Panc1 (cell line): Measurements from ENCODE around the gene USH2A. TPM values are rescaled to one million over a fixed set of nuclear protein-coding genes. Genes with fewer than 3 reads are reported as not detected.

ENCODE experiments used
- ATAC-seq: fragments of 200-7000 bp; cut with Tn5 transposase; 2 replicates; pipeline ENCODE4 v1.9.1; 2020; ENCODE audit warnings: mild to moderate bottlenecking, moderate library complexity
- BruUV-seq: library from RNA; stranded (reverse); fragments of 400-500 nt; replicated peaks from 2 replicates; lab custom pipeline; 2021; lab: Mats Ljungman, UMichigan
- CTCF ChIA-PET: fragments of 300-600 bp; sonication (Branson Sonifier 250); formaldehyde crosslinking; loops from one replicate; lab custom pipeline; 2022; ENCODE audit warnings: antibody characterized with exemption; lab: Charles Lee
- POLR2A ChIA-PET: fragments of 300-600 bp; sonication (Branson Sonifier 250); formaldehyde crosslinking; loops from one replicate; lab custom pipeline; 2022; ENCODE audit warnings: antibody characterized with exemption; lab: Charles Lee
- DNase-seq: peaks from one replicate; pipeline ENCODE4 v3.0.0-alpha.2; 2010; ENCODE audit warnings: low read depth, low spot score
- H3K27ac ChIP-seq: 2 replicates; pipeline ENCODE4 v1.5.1; 2011; ENCODE audit warnings: mild to moderate bottlenecking, low read length, inconsistent platforms
- H3K27me3 ChIP-seq: fragments of 200-500 bp; sonication (Bioruptor generic); 2 replicates; pipeline ENCODE4 v1.6.0; 2014; ENCODE audit warnings: low read length, inconsistent platforms; ENCODE audit not compliant: control insufficient read depth, insufficient read depth
- H3K36me3 ChIP-seq: fragments of 200-500 bp; sonication (Bioruptor generic); 2 replicates; pipeline ENCODE4 v1.5.1; 2014; ENCODE audit warnings: inconsistent platforms, mild to moderate bottlenecking, low read length, moderate library complexity; ENCODE audit not compliant: control insufficient read depth, insufficient read depth
- H3K4me1 ChIP-seq: 2 replicates; pipeline ENCODE4 v1.5.1; 2011; ENCODE audit warnings: inconsistent platforms, mild to moderate bottlenecking, low read length, moderate library complexity; ENCODE audit not compliant: control insufficient read depth, insufficient read depth
- H3K4me3 ChIP-seq, 2 experiments: 2 replicates each; pipeline ENCODE4 v1.5.1; 2011 to 2012; ENCODE audit warnings: low read depth in 2 of 2, low read length in 2 of 2, mild to moderate bottlenecking in 2 of 2, inconsistent platforms in 1 of 2, moderate library complexity in 1 of 2
- H3K9me3 ChIP-seq: fragments of 200-500 bp; sonication (Bioruptor generic); 2 replicates; pipeline ENCODE4 v1.5.1; 2014; ENCODE audit warnings: low read depth, mild to moderate bottlenecking, inconsistent platforms, low read length, moderate library complexity; ENCODE audit not compliant: control insufficient read depth, insufficient read depth
- POLR2AphosphoS5 ChIP-seq: IDR thresholded peaks from 2 replicates; pipeline ENCODE4 v1.6.1; 2012; ENCODE audit warnings: mild to moderate bottlenecking, low read depth, low read length, moderate library complexity
- REST ChIP-seq, 2 experiments: IDR thresholded peaks; 2 replicates each; pipeline ENCODE4 v1.6.1; 2011 to 2012; ENCODE audit warnings: low read depth in 2 of 2, control low read depth in 1 of 2, low read length in 1 of 2, mild to moderate bottlenecking in 1 of 2, moderate library complexity in 1 of 2; ENCODE audit not compliant: insufficient read depth in 1 of 2
- SIN3A ChIP-seq: IDR thresholded peaks from 2 replicates; pipeline ENCODE4 v1.6.1; 2012; ENCODE audit warnings: low read depth, mild to moderate bottlenecking, low read length, moderate library complexity, borderline replicate concordance; ENCODE audit not compliant: insufficient read depth
- TCF7L2 ChIP-seq: IDR thresholded peaks from 2 replicates; pipeline ENCODE4 v1.6.1; 2011; ENCODE audit warnings: mild to moderate bottlenecking, low read depth, low read length, inconsistent platforms
- in situ Hi-C: cut with HindIII; loops from 2 replicates; pipeline ENCODE4 v1.10.0; 2016; ENCODE audit warnings: low sequenced_read_pairs, low pct_unique_long_range_greater_than_20kb
- intact Hi-C: fragments of 100-400 bp; cut with micrococcal nuclease; formaldehyde crosslinking; loops from one replicate; pipeline ENCODE4 v1.10.0; 2022; ENCODE audit not compliant: unreplicated experiment
- total RNA-seq: library from RNA; stranded (reverse); gene quantifications from one replicate; pipeline ENCODE4 v1.2.1, GENCODE V29; 2021; ENCODE audit not compliant: unreplicated experiment
- TF ChIP-seq, protein P1 (sequence below): fragments of 450-650 bp; IDR thresholded peaks from 2 replicates; pipeline ENCODE4 v1.5.1; 2017; ENCODE audit warnings: mild to moderate bottlenecking

USH2A gene
- total RNA-seq, 1 experiment from 2014 or later: not detected

- intact Hi-C loops: no loop called here
- Histone ChIP-seq H3K9me3 (no peaks in the 10 kb centered on the region), H3K27ac (no peak overlapping the region), H3K27me3 (no peaks in the 10 kb centered on the region), H3K36me3 (no peaks in the 10 kb centered on the region), H3K4me3 (no peak overlapping the region), H3K4me1 (no peaks in the 10 kb centered on the region)
- CTCF ChIA-PET: no interaction called here
- no peak for TF ChIP-seq REST (IDR thresholded peaks at IDR 0.05; ENCODE audit: insufficient read depth in 1 of 2, low read depth in 2 of 2, low read length in 1 of 2)
- TF ChIP-seq, protein P1, sequence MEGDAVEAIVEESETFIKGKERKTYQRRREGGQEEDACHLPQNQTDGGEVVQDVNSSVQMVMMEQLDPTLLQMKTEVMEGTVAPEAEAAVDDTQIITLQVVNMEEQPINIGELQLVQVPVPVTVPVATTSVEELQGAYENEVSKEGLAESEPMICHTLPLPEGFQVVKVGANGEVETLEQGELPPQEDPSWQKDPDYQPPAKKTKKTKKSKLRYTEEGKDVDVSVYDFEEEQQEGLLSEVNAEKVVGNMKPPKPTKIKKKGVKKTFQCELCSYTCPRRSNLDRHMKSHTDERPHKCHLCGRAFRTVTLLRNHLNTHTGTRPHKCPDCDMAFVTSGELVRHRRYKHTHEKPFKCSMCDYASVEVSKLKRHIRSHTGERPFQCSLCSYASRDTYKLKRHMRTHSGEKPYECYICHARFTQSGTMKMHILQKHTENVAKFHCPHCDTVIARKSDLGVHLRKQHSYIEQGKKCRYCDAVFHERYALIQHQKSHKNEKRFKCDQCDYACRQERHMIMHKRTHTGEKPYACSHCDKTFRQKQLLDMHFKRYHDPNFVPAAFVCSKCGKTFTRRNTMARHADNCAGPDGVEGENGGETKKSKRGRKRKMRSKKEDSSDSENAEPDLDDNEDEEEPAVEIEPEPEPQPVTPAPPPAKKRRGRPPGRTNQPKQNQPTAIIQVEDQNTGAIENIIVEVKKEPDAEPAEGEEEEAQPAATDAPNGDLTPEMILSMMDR: no peak
- ATAC-seq (no peak), DNase-seq (no peak)
- in situ Hi-C loops: no loop called here
- POLR2A ChIA-PET: no interaction called here
- BruUV-seq: no TSS peak
Observed at GRCh38 chr1:216459651-216460207, 36.5 kb upstream of the USH2A start.

GRCh38 chr1:216458812-216459211 lies 35.6 kb upstream of the USH2A start:
- BruUV-seq: no TSS peak
- Histone ChIP-seq H3K9me3 (no peaks in the 10 kb centered on the region), H3K27ac (no peak overlapping the region), H3K4me1 (no peaks in the 10 kb centered on the region), H3K27me3 (no peaks in the 10 kb centered on the region), H3K4me3 (no peak overlapping the region), H3K36me3 (no peaks in the 10 kb centered on the region)
- intact Hi-C loops (no loop called here), in situ Hi-C loops (no loop called here)
- ATAC-seq: no peak
- TF ChIP-seq REST (IDR thresholded peaks at IDR 0.05; ENCODE audit: insufficient read depth in 1 of 2, low read depth in 2 of 2, low read length in 1 of 2): no peak
- no peak for TF ChIP-seq SIN3A
- TF ChIP-seq TCF7L2: no peak
- TF ChIP-seq, protein P1: no peak
- no peak for TF ChIP-seq POLR2AphosphoS5
- DNase-seq: no peak
- CTCF ChIA-PET: no interaction called here
- POLR2A ChIA-PET: no interaction called here
